Measurements from ENCODE around the gene LRRC23.

GRCh38 chr12:6863033-6863432 is 41.6 kb upstream of the LRRC23 start:
- TF ChIP-seq ZNF274 (IDR thresholded peaks at IDR 0.05; ENCODE audit: borderline replicate concordance, low read depth, low read length) (no peak), ZNF780A (CRISPR knock-in tag; IDR thresholded peaks at IDR 0.05) (no peak), ZNF57 (CRISPR knock-in tag; IDR thresholded peaks at IDR 0.05) (no peak), KAT7 (CRISPR knock-in tag; IDR thresholded peaks at IDR 0.05; ENCODE audit: borderline replicate concordance) (no peak), HINFP (tag; conservative IDR thresholded peaks at IDR 0.05; ENCODE audit: low read depth) (no peak), SIX5 (IDR thresholded peaks at IDR 0.05; ENCODE audit: borderline replicate concordance in 1 of 2, insufficient read depth in 1 of 2, low read depth in 1 of 2, low read length in 2 of 2) (no peak), THAP7 (CRISPR knock-in tag; IDR thresholded peaks at IDR 0.05) (no peak), EZH2 (IDR thresholded peaks at IDR 0.05; ENCODE audit: borderline replicate concordance, low read depth, low read length) (no peak), SMARCA5 (IDR thresholded peaks at IDR 0.05) (no peak), CREB1 (IDR thresholded peaks at IDR 0.05) (no peak), CREB1 (CRISPR knock-in tag; IDR thresholded peaks at IDR 0.05) (no peak), NFXL1 (CRISPR knock-in tag; IDR thresholded peaks at IDR 0.05) (no peak), FOXP1 (CRISPR knock-in tag; IDR thresholded peaks at IDR 0.05) (no peak)
- TF ChIP-seq, protein P1, sequence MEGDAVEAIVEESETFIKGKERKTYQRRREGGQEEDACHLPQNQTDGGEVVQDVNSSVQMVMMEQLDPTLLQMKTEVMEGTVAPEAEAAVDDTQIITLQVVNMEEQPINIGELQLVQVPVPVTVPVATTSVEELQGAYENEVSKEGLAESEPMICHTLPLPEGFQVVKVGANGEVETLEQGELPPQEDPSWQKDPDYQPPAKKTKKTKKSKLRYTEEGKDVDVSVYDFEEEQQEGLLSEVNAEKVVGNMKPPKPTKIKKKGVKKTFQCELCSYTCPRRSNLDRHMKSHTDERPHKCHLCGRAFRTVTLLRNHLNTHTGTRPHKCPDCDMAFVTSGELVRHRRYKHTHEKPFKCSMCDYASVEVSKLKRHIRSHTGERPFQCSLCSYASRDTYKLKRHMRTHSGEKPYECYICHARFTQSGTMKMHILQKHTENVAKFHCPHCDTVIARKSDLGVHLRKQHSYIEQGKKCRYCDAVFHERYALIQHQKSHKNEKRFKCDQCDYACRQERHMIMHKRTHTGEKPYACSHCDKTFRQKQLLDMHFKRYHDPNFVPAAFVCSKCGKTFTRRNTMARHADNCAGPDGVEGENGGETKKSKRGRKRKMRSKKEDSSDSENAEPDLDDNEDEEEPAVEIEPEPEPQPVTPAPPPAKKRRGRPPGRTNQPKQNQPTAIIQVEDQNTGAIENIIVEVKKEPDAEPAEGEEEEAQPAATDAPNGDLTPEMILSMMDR (IDR thresholded peaks at IDR 0.05 in 2 of 3, conservative IDR thresholded peaks at IDR 0.05 in 1 of 3; ENCODE audit: insufficient read depth in 2 of 3, low read depth in 1 of 3, low read length in 3 of 3), result no peak
